ENCODE measurements around the gene PLXNC1. TPM values are rescaled to one million over a fixed set of nuclear protein-coding genes. Genes with fewer than 3 reads are reported as not detected.

PLXNC1 gene
- total RNA-seq, 1 experiment from 2014 or later = 0.30 TPM

GRCh38 chr12:94333396-94333795 is 185.0 kb downstream of the PLXNC1 start:
- Histone ChIP-seq H3K27me3 (replicated peaks; ENCODE audit: insufficient read depth, low read depth, low read length, poor library complexity) (no peaks in the 10 kb centered on the region), H3K9me3 (ENCODE audit: low read depth, low read length, poor library complexity, severe bottlenecking) (no peaks in the 10 kb centered on the region), H3K4me1 (ENCODE audit: insufficient read depth, low read length, poor library complexity, severe bottlenecking) (no peaks in the 10 kb centered on the region), H3K4me3 (ENCODE audit: low read depth, low read length, poor library complexity, severe bottlenecking) (no peak overlapping the region), H3K27ac (ENCODE audit: low read depth, low read length, poor library complexity, severe bottlenecking) (no peak overlapping the region), H3K36me3 (ENCODE audit: insufficient read depth, low read length, poor library complexity, severe bottlenecking) (no peaks in the 10 kb centered on the region)
- CTCF ChIA-PET = no interaction called here
- TF ChIP-seq CTCF (conservative IDR thresholded peaks at IDR 0.05; ENCODE audit: low read depth, low read length) (no peak), EZH2 (IDR thresholded peaks at IDR 0.05; ENCODE audit: borderline replicate concordance, low read depth, low read length, poor library complexity, severe bottlenecking) (no peak)
- DNase-seq (ENCODE audit: low spot score) = no peak
- intact Hi-C loops (cut with micrococcal nuclease; ENCODE audit: unreplicated experiment) = no loop called here
- BruUV-seq (replicated peaks) = no TSS peak
- POLR2A ChIA-PET (ENCODE audit: low non-redundant PET) = no interaction called here

- TF ChIP-seq EZH2 (IDR thresholded peaks at IDR 0.05; ENCODE audit: borderline replicate concordance, low read depth, low read length, poor library complexity, severe bottlenecking) (no peak), CTCF (conservative IDR thresholded peaks at IDR 0.05; ENCODE audit: low read depth, low read length) (no peak)
- intact Hi-C loops (cut with micrococcal nuclease; ENCODE audit: unreplicated experiment) = no loop called here
- no peak for DNase-seq (ENCODE audit: low spot score)
- no peak overlapping the region for H3K27ac ChIP-seq (ENCODE audit: low read depth, low read length, poor library complexity, severe bottlenecking)
- no peaks in the 10 kb centered on the region for H3K4me1 ChIP-seq (ENCODE audit: insufficient read depth, low read length, poor library complexity, severe bottlenecking)
- ChIA-PET CTCF (no interaction called here), POLR2A (ENCODE audit: low non-redundant PET) (no interaction called here)
- H3K9me3 ChIP-seq (ENCODE audit: low read depth, low read length, poor library complexity, severe bottlenecking) = no peaks in the 10 kb centered on the region
- no TSS peak for BruUV-seq (replicated peaks)
- no peaks in the 10 kb centered on the region for H3K27me3 ChIP-seq (replicated peaks; ENCODE audit: insufficient read depth, low read depth, low read length, poor library complexity)
- H3K4me3 ChIP-seq (ENCODE audit: low read depth, low read length, poor library complexity, severe bottlenecking) = no peak overlapping the region
- H3K36me3 ChIP-seq (ENCODE audit: insufficient read depth, low read length, poor library complexity, severe bottlenecking) = no peaks in the 10 kb centered on the region
Observed at GRCh38 chr12:94336211-94336925, 188.0 kb downstream of the PLXNC1 start.

GRCh38 chr12:94338006-94338794 is 189.8 kb downstream of the PLXNC1 start:
- intact Hi-C loops (cut with micrococcal nuclease; ENCODE audit: unreplicated experiment) = no loop called here
- Histone ChIP-seq H3K4me3 (ENCODE audit: low read depth, low read length, poor library complexity, severe bottlenecking) (no peak overlapping the region), H3K9me3 (ENCODE audit: low read depth, low read length, poor library complexity, severe bottlenecking) (no peaks in the 10 kb centered on the region), H3K36me3 (ENCODE audit: insufficient read depth, low read length, poor library complexity, severe bottlenecking) (no peaks in the 10 kb centered on the region), H3K27ac (ENCODE audit: low read depth, low read length, poor library complexity, severe bottlenecking) (no peak overlapping the region), H3K27me3 (replicated peaks; ENCODE audit: insufficient read depth, low read depth, low read length, poor library complexity) (no peaks in the 10 kb centered on the region), H3K4me1 (ENCODE audit: insufficient read depth, low read length, poor library complexity, severe bottlenecking) (no peaks in the 10 kb centered on the region)
- POLR2A ChIA-PET (ENCODE audit: low non-redundant PET) = no interaction called here
- no TSS peak for BruUV-seq (replicated peaks)
- no peak for DNase-seq (ENCODE audit: low spot score)
- CTCF ChIA-PET = no interaction called here
- TF ChIP-seq EZH2 (IDR thresholded peaks at IDR 0.05; ENCODE audit: borderline replicate concordance, low read depth, low read length, poor library complexity, severe bottlenecking) = no peak
- TF ChIP-seq CTCF (conservative IDR thresholded peaks at IDR 0.05; ENCODE audit: low read depth, low read length) = no peak
